IPS-15b (cell line): ENCODE data around the gene GABPB2.

Experiments
- H3K27me3 ChIP-seq: one replicate; pipeline ENCODE4 v1.6.1; 2013; ENCODE audit warnings: low read length; ENCODE audit not compliant: control insufficient read depth, insufficient read depth
- H3K36me3 ChIP-seq: one replicate; pipeline ENCODE4 v1.6.1; 2013; ENCODE audit warnings: low read length; ENCODE audit not compliant: control insufficient read depth, insufficient read depth
- H3K4me1 ChIP-seq: one replicate; pipeline ENCODE4 v1.6.1; 2013; ENCODE audit warnings: mild to moderate bottlenecking, low read length; ENCODE audit not compliant: control insufficient read depth, insufficient read depth
- H3K4me3 ChIP-seq: one replicate; pipeline ENCODE4 v1.5.1; 2013; ENCODE audit warnings: low read depth, low read length
- H3K9ac ChIP-seq: one replicate; pipeline ENCODE4 v1.6.1; 2013; ENCODE audit warnings: low read depth, mild to moderate bottlenecking, low read length
- H3K9me3 ChIP-seq: one replicate; pipeline ENCODE4 v1.6.1; 2013; ENCODE audit warnings: mild to moderate bottlenecking, low read length; ENCODE audit not compliant: control insufficient read depth, insufficient read depth

GABPB2 gene

DNA sequence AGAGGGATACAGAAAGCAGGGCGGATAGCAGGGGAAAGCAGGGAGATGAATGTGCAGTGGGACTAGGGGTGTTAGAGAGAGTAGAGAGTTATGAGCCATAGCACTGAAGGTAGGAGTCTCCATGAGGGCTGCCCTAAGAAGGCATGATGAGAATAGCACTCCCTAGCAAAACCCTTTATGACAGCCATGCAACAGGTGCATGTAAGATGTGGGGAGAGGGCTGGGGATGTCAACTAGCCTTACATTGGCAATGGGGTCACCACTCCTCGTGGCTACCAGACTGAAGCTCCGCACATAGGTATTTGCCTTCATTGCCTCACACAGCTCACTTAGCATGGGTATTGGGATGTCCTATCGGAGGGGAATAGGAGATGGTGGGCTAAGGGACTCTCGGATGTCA lies 100.6 kb downstream of the GABPB2 start:
- no peak overlapping the region for H3K4me3 ChIP-seq

More for the DNA sequence above, 100.6 kb downstream of the GABPB2 start:
- Histone ChIP-seq H3K4me1 (no peaks in the 10 kb centered on the region), H3K36me3 (peaks cover 6% of the 10 kb centered on the region), H3K27me3 (no peaks in the 10 kb centered on the region), H3K9me3 (no peaks in the 10 kb centered on the region), H3K9ac (no peak overlapping the region)
